Activated CD4-positive, CD25-positive, alpha-beta regulatory T cell (primary cell): ENCODE measurements around the gene MARCHF10.
"Not testable (repeated sequence)": the region's sequence is repeated elsewhere in the genome, so short reads cannot be mapped to it uniquely, and the experiment has no call there.

Source experiments
- DNase-seq, 4 experiments: peaks; one replicate each; lab custom pipeline; 2025; lab: John Stamatoyannopoulos, UW

The MARCHF10 gene

DNA sequence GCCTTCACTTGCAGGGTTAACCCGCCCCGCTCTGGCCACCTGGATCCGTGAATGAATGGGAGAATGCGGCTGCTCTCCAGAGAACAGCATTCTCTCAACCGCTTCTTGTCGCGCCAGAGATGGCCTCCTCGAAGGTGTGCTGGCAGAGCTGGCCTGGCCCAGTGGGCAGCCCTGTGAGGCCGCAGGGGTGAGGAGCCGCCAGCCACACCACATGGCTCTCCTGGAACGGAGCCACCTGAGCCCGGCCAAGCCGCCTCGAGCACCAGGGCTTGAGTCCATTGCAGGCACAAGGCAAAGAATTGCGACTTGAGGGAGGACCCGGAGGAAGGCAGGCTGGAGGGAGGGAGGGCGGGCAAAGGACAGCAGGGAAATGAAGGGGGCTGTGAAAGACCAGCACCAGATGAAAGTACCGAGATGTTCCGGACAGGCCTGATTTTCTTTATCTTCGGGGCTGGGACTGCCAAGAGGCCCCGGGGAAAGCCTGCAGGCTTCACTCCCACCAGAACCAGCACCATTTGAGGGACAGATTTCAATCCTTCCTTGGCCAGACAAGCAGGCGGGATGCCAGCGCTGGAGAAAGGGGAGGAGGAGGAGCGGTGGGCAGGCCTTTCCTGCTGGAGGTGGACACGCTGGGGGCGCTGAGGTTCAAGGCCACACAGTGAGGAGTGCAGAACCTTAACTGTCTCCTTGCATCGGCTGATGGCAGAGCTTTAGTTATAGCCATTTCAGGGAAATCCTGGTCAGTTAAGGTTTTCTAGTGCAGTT, 111.2 kb downstream of the MARCHF10 start:
- no peak for DNase-seq

DNA sequence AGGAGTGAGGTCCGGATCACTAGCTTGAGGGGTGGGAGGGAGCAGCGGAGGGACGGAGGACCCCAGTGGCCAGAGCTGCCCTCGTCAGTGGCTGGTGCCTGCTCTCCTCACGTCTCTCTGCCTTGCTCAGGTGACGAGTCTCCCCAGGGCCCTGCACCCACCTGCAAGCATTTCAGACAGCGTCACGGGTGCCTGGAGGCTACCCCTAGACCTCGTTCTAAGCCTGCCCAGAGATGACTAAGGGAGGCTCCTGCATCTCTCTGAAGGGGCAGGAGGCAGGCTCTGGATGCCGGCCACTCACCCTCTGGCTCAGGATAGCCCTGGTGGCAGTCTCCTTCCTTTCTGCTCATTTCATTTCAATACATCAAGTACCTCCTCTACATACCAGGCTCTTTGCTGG, 111.9 kb downstream of the MARCHF10 start:
- DNase-seq = no peak

DNA sequence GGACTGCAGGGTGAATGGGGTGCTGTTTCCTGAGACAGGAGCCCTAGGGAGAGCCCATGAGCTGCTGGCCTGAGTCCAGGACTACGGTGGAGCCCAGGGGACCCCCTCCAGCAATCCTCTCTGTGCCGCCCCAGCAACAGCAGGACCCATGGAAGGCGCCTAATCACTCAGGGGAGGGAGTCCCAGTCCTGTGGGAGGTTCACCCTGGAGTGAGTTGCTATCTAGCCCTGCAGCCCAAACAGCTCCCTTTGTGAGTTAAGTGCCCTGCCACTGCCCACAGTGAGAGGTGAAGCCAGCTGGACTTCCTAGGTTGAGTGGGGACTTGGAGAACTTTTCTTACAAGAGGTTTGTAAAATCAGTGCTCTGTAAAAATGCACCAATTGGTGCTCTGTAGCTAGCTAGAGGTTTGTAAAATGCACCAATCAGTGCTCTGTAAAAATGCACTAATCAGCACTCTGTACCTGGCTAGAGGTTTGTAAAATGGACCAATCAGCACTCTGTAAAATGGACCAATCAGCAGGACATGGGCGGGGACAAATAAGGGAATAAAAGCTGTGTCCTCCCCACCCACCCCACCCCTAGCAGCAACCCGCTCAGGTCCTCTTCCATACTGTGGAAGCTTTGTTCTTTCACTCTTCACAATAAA, 112.9 kb downstream of the MARCHF10 start:
- DNase-seq = not testable (repeated sequence)

DNA sequence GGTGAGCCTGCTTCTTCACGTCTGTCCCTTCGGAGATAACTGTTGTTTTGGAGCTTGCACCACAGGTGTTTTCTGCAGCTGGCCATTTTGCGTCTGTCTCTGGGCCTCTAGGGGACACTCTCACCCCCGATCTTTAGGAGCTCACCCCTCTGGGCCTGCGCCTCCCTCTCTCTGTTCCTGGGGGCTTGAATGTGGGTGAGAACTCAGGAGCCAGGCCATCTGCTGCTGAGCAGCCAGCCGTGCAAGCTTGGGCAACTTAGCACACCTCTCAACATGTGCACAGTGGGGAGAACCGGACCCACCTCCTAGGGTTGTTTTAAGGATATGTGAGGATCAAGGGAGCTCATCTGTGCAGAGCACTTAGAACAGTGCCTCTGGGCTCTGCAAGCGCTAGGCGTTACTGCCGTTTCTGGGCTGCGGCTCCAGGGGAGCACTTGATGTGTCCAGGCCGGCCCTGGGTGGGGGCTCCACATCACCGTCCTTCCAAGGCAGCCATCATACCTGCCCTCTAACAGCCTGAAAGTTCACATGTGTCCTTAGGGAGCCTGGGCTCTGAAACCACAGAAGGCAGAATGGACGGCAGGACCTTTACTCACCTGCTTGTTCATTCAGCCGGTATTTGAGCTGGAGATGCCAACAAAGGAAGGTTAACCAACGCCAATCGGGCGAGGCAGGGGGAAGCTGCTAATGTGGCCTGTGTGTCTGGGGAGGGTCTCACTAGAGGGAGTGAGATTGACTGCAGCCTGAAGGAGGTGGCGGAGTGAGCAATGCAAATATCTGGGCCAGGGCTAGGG, 114.3 kb downstream of the MARCHF10 start:
- DNase-seq = no peak

DNA sequence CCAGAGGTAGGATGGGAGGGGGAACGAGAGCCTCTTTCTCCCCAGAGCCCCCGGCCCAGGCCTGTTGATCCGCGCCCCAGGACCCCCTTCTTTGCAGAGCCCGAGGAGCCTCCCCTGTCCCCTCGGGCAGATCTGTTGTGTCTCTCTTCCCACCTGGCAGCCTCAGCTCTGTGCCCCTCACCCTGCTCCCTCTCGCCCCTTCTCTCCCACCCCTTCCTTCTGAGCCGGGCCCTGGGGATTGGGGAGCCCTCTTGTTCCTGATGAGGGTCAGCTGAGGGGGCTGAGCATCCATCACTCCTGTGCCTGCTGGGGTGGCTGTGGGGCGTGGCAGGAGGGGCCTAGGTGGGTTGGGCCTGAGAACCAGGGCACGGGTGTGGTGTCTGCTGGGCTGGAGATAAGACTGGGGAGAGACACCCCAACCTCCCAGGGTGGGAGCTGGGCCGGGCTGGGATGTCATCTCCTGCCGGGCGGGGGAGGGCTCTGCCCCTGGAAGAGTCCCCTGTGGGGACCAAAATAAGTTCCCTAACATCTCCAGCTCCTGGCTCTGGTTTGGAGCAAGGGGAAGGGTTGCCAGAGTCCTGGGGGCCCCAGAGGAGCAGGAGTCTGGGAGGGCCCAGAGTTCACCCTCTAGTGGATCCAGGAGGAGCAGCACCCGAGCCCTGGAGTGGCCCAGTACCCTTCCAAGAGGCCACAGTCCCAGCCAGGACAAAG, 115.2 kb downstream of the MARCHF10 start:
- no peak for DNase-seq

DNA sequence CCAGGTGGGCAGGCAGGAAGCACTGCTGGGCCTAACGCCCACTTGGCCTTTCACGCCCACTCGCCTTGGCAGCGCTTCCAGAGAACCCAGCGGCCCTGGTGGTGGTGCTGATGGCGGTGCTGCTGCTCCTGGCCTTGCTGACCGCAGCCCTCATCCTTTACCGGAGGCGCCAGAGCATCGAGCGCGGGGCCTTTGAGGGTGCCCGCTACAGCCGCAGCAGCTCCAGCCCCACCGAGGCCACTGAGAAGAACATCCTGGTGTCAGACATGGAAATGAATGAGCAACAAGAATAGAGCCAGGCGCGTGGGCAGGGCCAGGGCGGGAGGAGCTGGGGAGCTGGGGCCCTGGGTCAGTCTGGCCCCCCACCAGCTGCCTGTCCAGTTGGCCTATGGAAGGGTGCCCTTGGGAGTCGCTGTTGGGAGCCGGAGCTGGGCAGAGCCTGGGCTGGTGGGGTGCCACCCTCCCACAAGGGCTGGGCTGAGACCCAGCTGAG, 115.9 kb downstream of the MARCHF10 start:
- no peak for DNase-seq

DNA sequence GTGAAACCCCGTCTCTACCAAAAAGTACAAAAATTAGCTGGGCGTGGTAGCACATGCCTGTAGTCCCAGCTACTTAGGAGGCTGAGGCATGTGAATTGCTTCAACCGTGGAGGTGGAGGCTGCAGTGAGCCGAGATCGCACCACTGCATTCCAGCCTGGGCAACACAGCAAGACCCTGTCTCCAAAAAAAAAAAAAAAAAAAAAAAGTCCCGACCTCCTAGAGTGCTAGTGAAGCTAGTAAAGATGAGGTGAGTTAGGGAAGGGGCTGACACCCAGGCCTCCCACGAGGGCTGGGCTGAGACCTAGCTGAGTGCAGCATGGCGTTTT, 116.6 kb downstream of the MARCHF10 start:
- DNase-seq = not testable (repeated sequence)

DNA sequence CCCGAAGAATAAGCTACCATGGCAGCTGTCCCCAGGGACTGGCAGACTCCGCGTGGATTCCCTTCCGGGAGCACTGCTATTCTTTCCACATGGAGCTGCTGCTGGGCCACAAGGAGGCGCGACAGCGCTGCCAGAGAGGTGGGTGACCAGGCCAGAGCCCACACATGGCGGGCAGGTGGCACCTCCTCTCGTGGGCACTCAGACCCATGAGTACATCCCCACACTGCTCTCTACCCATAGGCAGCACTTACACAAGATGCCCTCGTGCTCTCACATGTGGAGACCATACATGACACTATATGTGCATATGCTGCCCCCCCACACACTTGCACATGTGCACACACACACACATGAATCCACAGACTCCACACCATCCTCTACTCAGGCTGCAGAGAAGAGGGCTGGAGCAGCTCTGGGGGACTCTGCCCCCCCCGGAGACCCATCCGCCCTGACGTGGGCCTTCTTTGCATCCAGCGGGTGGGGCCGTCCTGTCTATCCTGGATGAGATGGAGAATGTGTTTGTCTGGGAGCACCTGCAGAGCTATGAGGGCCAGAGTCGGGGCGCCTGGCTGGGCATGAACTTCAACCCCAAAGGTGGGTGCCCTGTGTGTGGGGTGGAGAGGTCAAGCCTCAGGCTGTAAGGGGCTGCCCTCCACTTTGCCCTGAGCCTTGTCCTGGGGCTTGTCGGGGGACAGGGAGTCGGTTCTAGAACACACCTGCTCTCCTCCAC, 117.8 kb downstream of the MARCHF10 start:
- no peak for DNase-seq

DNA sequence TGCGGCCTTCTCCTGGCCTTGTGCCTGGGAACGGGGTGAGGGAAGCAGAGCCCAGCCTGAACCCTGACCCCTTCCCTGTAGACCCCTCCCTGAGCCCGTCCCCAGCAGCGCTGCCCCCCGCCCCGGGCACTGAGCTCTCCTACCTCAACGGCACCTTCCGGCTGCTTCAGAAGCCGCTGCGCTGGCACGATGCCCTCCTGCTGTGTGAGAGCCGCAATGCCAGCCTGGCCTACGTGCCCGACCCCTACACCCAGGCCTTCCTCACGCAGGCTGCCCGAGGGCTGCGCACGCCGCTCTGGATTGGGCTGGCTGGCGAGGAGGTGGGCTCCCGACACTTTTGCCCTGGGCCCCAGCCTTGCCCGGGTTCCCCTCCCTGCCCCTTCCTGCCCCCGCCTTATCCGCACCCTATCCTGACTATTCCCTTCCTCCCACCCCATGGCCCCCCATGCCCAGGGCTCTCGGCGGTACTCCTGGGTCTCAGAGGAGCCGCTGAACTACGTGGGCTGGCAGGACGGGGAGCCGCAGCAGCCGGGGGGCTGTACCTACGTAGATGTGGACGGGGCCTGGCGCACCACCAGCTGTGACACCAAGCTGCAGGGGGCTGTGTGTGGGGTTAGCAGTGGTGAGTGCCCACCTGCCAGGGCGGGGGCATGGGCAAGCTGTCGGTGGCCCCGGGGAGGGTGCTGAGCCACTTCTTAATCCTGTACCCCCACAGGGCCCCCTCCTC, 118.5 kb downstream of the MARCHF10 start:
- no peak for DNase-seq

DNA sequence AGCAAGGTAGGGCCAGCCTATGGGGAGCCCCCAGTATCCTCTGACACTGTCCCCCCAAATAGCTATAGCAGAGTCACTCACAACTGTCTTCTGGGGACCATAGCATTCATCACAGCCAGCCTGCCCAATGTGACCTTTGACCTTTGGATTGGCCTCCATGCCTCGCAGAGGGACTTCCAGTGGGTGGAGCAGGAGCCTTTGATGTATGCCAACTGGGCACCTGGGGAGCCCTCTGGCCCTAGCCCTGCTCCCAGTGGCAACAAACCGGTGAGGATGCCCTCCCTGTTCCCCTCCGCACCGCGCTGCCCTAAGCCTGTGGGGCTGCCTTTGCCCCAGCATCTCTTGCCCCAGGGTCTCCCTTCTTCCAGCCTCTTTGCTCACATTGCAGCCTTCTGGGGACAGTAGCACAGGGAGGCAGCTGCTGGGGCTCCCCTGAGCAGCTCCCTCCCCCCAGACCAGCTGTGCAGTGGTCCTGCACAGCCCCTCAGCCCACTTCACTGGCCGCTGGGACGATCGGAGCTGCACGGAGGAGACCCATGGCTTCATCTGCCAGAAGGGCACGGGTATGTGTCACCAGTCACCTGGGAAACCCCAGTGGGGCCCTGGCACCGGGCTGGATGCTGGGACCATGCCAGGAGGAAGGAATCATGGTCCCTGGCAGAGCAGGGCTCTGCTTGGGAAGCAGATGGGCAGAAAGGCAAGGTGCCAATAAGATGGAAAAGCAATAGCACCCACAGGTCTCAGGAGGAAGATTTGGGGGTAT, 119.5 kb downstream of the MARCHF10 start:
- DNase-seq = no peak

DNA sequence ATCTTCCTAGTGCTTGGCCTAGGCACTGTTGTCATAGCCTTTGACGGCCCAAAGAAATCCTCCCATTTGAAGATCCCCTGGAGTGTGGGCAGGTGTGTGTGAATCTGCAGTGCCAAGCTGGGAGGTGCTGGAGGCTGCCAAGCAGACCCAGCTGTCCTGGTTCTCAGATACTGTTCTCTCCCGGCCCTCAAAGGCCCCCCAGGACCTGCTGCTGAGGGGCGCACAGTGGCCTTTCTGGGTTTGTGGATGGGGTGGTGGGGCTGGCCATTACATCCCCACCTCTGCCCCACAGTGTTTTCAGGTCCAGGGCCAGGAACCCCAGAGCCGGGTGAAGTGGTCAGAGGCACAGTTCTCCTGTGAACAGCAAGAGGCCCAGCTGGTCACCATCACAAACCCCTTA, 120.1 kb downstream of the MARCHF10 start:
- DNase-seq = no peak

DNA sequence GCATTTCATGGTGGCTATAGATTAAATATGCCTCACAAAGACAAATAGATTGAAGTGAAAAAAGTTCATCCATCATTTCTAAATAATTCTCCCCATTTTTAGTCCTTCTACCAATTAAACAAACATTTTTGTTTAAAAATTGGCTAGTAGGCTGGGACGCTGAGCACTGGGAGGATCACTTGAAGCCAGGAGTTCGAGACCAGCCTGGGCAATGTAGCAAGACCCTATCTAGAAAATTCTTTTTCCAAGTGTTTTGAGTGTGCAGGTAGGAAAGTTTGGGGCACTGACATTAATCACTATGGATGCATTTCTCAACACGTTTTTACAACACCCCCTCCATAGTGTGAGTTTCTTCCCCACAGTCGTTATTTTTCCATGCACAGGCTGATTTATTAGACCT, 123.9 kb downstream of the MARCHF10 start:
- DNase-seq = no peak

DNA sequence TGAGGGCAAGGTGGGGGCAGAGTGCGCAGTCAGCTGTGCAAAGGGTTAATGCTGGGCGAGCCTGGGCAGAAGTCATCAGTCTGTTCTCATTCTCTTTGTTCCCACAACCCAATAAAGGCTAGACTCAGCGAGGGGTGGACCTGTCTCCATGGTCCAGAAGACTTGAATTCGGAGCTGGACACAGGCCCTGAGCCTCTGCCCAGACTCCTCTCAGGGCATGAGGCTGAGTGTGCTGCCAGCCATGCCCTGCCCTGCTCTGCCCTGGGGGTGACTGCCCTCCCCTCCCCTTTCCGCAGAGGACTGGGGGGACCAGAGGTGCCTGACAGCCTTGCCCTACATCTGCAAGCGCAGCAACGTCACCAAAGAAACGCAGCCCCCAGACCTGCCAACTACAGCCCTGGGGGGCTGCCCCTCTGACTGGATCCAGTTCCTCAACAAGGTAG, 126.2 kb downstream of the MARCHF10 start:
- DNase-seq = no peak

DNA sequence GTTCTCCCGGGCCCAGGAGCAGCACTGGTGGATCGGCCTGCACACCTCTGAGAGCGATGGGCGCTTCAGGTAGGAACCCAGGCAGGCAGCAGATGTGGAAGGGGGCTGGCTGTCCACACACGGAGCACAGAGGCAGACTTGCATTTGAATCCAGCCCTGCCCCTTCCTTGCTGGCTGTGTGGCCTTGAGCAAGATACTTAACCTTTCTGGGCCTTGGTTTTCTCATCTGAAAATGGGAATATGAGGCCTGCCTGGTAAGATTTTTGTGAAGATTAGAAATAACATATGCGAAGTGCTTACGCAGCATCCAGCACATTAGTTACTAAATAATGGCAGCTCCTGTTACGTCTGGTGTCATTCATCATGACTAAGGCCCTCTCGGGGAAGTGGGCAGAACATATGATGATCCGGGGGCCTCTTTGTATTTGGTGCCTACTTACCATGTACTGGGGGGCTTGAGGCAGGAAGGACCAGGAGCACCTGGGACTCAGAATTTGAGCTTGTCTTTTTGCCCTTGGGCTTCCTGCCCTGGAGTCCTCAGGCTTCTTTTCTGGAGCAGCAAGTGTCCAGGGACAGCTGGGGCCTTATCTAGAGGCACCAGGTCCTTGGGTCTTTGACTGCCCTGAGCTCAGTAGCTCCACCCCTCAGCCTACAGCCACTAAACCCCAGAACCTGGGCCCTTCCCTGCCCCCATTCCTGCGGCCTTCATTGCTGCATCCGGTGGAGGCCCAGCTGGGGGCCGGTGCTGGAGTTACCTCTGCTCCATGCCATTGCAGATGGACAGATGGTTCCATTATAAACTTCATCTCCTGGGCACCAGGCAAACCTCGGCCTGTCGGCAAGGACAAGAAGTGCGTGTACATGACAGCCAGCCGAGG, 126.8 kb downstream of the MARCHF10 start:
- DNase-seq = no peak

DNA sequence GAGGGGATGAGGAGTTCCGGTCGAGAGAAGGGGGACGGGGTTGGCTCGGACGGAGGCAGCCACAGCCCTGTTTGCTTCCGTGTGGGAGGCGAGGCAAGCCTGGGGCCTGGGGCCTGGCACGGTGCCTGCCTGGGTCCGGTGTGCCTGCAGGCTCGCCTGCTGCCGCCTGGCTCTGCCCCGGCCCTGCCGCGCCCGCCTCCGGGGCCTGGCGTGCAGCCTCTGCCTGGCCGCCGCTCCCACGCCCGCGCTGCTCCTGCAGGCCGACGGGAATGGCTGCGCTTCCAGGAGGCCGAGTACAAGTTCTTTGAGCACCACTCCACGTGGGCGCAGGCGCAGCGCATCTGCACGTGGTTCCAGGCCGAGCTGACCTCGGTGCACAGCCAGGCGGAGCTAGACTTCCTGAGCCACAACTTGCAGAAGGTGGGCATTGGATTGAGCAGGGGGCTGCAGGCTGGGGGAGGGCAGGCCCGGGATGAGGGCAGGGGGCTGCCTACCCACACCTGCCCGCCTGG, 127.5 kb downstream of the MARCHF10 start:
- no peak for DNase-seq

DNA sequence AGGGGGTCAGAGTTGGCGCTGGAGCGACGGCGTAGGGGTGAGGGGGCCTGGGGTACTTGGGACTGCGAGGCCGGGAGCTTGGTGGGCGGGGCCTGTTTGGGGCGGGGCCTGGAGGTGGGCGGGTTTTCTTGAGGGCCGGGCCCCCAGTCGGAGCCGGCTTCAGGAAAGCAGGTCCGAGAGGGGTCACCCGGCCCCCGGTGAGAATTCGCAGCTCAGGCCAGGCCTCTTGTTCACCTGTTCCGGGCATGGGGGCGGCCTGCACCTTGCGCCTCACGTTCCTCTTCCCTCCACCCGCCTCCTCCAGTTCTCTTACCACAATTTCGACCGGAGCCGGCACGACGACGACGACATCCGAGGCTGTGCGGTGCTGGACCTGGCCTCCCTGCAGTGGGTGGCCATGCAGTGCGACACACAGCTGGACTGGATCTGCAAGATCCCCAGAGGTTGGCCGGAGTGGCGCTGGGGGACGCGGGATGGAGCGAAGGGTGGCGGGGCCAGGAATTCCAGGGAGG, 128.2 kb downstream of the MARCHF10 start:
- DNase-seq = no peak

DNA sequence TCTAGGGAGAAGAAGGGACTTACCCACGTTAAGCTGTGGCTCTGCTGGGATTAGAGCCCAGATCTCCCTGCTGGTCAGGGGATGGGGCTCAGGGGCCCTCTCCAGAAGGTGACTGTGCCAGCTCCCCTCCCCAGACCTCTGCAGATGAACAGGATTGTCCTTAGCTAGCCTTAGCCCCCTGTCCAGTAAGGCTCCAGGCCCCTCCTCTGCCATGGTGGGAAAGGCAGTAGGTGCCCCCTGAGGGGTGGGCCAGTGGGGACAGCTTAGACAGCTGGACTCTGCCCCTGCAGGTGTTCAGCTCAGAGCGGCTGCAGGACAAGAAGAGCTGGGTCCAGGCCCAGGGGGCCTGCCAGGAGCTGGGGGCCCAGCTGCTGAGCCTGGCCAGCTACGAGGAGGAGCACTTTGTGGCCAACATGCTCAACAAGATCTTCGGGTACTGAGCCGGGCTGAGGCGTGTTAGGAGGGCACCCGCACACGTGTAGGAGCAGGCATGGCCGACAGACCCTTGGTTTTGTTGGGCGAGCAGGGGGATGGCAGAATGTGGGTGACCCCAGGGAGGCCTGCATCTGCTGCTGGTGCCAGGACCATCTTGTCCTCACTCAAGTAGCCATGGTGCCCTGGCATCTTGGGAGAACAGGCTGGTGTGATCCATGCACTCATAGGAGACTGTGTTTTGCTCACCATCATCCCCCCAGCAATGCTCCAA, 129.7 kb downstream of the MARCHF10 start:
- DNase-seq = no peak
